Mammary epithelial cell (primary cell): ENCODE measurements around the gene ZFYVE16.

Source experiments
- EZH2 ChIP-seq: IDR thresholded peaks from 2 replicates; pipeline ENCODE4 v1.6.1; 2012; ENCODE audit warnings: low read length, inconsistent platforms, borderline replicate concordance
- TF ChIP-seq, protein P1 (sequence below), 2 donors: IDR thresholded peaks in 1 of 2; conservative IDR thresholded peaks in 1 of 2; 2 replicates each; pipeline ENCODE4 v1.5.1; 2011 to 2012; ENCODE audit warnings: inconsistent platforms in 2 of 2, low read length in 2 of 2, mild to moderate bottlenecking in 2 of 2, control low read depth in 1 of 2, low read depth in 1 of 2; ENCODE audit not compliant: insufficient read depth in 1 of 2; ENCODE audit errors: extremely low read depth in 1 of 2

GRCh38 chr5:80364892-80365291 lies 43.0 kb upstream of the ZFYVE16 start:
- TF ChIP-seq, protein P1, sequence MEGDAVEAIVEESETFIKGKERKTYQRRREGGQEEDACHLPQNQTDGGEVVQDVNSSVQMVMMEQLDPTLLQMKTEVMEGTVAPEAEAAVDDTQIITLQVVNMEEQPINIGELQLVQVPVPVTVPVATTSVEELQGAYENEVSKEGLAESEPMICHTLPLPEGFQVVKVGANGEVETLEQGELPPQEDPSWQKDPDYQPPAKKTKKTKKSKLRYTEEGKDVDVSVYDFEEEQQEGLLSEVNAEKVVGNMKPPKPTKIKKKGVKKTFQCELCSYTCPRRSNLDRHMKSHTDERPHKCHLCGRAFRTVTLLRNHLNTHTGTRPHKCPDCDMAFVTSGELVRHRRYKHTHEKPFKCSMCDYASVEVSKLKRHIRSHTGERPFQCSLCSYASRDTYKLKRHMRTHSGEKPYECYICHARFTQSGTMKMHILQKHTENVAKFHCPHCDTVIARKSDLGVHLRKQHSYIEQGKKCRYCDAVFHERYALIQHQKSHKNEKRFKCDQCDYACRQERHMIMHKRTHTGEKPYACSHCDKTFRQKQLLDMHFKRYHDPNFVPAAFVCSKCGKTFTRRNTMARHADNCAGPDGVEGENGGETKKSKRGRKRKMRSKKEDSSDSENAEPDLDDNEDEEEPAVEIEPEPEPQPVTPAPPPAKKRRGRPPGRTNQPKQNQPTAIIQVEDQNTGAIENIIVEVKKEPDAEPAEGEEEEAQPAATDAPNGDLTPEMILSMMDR (conservative IDR thresholded peaks at IDR 0.05 in 1 of 2, IDR thresholded peaks at IDR 0.05 in 1 of 2; ENCODE audit: extremely low read depth in 1 of 2, insufficient read depth in 1 of 2, low read depth in 1 of 2, low read length in 2 of 2): no peak
- TF ChIP-seq EZH2: no peak
